ENCODE results near the gene CKMT2.

Gene CKMT2

DNA sequence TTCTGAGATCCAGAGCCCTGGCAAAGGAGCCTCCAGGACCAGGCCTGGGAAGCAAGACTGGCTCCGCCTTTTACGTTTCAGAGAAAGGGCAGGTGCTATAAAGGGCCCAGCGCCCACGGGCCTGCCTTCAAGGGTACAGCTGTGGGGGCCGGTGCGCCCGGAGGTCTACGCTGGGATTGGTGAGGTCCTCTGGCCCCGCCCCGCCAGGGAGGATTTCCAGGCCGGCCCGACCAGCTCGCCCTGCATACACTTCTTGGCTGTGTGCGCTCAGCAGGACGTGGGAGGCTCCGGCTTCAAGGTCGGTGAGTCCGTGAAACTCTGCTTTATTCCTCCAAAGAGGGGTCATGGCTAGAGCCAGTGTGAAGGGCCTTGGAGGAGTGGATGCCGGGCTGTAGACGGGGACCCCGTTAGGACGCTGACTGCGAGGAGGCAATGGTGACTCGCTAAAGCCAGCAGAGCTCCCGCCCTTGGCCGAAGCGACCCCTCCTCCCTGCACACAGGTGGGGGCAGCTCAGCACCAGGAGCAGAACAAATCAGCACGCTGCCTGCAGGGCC lies at the start of gene CKMT2:
Gene CKMT2, plus strand, starts transcription at position 243 of the 555 bp plus-strand sequence. CDS start 17,811 bp downstream, outside the sequence.
- peak within 1 kb of the TSS in 6 of 21 experiments; percentile 18 to 57 (median 35) for H3K27ac ChIP-seq
- H3K4me3 ChIP-seq, result peak within 1 kb of the TSS in 3 of 7 experiments; percentile 7 to 20 (median 8)

- Histone ChIP-seq H3K27ac (no peak overlapping the region), H3K4me3 (no peak overlapping the region)
These were observed 49.0 kb upstream of the CKMT2 start for GRCh38 chr5:81183811-81184748.

DNA sequence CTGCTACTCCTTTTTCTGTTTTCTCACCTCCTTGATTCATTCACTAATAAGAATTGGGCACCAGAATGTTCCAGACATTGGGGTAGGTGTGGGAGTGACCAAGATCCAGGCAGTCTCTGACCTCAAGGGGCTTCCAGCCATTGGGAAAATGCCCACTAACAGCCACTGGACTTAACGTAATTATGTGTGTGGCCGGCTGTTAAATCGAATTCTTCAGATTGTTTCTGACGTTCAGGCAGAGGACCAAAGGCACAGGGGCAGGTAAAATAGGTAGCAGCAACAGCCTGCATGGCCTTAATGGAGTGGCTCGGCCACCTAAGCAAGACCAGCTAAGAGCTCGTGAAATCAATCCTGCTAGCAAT lies 48.4 kb upstream of the CKMT2 start:
- H3K4me3 ChIP-seq, result no peak overlapping the region
- H3K27ac ChIP-seq, result no peak overlapping the region

DNA sequence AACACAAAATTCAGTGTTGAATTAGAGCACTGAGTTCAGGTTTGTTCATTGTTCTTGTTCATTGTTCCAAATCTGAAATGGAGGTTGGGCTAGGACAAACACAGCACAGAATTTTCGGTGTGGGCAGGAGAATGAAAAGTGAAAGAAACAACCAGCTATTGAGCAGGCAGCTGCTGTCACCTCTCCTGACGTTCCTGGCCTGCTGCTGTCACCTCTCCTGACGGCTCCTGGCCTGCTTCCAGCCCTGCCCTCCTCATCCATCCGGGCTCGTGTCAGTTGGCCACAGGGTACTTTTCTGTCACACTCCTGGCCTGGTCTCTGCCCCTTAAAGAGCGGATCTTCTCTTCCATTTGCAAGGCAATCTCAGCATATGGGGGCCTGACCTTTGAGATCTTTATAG lies 45.2 kb upstream of the CKMT2 start:
- H3K27ac ChIP-seq, result no peak overlapping the region
- no peak overlapping the region for H3K4me3 ChIP-seq

DNA sequence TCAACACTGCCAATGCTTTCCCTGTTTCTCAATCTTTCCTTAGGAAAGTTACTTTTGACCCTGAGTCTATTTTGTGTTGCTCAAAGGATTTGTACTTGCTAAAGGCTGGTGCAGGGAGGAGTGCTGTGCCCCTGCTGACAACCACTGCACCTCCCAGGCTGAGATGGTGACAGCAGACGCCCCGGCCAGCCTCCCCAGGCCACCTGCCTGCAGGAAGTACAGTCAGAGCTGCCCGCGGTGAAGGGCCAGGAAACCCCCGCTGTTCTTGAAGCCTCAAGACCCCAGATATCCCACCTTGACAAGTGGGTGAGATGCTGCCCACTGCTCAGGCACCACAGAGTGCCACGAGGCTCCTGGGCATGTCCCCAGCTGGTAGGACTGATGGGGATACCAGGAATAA lies 44.2 kb upstream of the CKMT2 start:
- Histone ChIP-seq H3K27ac (no peak overlapping the region), H3K4me3 (no peak overlapping the region)

GRCh38 chr5:81189875-81190498 lies 43.1 kb upstream of the CKMT2 start:
- no peak overlapping the region for H3K4me3 ChIP-seq
- no peak overlapping the region for H3K27ac ChIP-seq

DNA sequence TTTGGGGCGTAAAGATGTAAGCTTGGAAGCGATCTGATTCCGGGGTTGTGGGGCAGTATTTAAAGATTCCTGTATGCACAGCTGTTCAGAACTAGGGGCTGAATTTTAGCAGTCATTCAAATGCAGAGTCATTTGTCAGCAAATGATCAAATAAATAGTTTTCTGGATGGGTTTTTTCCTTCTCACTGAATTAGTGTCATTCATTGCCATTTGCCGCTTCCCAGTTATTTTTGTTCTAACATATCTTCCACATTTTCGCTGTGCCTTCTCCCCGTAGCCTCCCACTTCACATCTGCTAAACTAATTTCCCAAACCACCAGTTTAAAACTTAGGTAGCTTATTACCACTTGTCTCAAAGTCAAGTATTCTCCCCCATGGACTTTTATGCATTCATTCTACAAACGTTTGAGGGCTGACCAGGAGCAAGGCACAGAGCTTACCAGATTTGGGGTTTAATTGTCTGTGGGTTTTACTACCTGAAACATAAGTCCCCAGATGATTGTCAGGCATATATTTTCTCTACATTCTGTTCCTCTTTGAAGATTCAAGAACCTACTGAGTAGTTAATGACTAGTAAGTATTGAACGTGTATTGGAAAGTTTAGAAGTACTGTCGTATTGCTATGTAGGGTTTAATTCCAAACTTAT lies 41.3 kb upstream of the CKMT2 start:
- H3K27ac ChIP-seq, result no peak overlapping the region
- H3K4me3 ChIP-seq, result no peak overlapping the region

- no peak overlapping the region for H3K27ac ChIP-seq
- H3K4me3 ChIP-seq, result no peak overlapping the region
These were observed 40.8 kb upstream of the CKMT2 start for GRCh38 chr5:81192373-81192750.

- no peak overlapping the region for H3K4me3 ChIP-seq
- no peak overlapping the region for H3K27ac ChIP-seq
These were observed 38.3 kb upstream of the CKMT2 start for GRCh38 chr5:81194633-81195334.

DNA sequence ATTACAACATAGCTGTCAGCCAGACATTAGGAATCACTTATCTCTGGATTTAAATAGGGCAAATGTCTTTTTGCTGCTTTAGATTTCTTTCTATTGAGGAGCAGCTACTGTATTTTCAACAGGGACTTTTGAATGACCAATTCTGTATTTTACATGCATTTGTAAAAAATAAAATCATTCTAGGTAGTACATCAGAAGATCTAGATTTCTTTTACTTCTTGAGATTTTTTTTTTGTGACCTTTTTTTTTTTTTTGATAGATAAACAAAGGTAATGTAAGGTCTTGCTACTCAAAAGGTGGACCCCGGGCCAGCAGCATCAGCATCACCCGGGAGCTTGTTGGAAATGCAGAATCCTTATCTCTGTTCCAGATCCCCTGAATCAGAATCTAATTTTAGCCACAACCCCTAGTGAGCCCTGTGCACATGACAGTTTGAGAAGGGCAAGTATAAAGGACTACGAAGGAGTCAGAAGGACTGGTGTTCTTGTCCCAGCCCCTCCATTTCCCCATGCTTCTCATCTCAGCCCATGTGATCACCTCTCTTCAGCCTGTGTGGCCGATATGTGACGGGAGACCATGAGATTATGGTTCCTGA lies 37.7 kb upstream of the CKMT2 start:
- no peak overlapping the region for H3K4me3 ChIP-seq
- no peak overlapping the region for H3K27ac ChIP-seq

GRCh38 chr5:81202655-81203054 lies 30.5 kb upstream of the CKMT2 start:
- Histone ChIP-seq H3K27ac (no peak overlapping the region), H3K4me3 (no peak overlapping the region)

DNA sequence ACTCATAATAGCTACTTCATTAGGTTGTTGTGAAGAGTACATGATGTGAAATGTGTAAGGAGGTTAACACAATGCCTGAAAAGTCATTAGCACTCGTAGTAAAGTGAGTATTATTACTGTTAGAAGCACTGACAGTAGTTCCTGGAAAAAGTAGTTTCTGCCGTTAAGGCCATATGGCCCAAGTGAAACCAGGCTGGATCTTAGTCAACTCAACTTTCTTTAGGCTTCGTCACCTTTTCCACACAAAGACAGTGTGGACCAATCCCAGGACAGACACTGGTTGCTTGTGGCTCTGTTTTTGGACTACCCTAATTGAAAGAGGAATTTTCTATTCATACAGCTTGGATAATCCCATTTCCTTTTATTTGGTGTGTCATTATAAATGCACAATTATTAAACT lies 29.4 kb upstream of the CKMT2 start:
- Histone ChIP-seq H3K4me3 (no peak overlapping the region), H3K27ac (no peak overlapping the region)

- no peak overlapping the region for H3K27ac ChIP-seq
- no peak overlapping the region for H3K4me3 ChIP-seq
These were observed 28.9 kb upstream of the CKMT2 start for GRCh38 chr5:81204205-81204604.

GRCh38 chr5:81205058-81205457 lies 28.1 kb upstream of the CKMT2 start:
- no peak overlapping the region for H3K27ac ChIP-seq
- H3K4me3 ChIP-seq, result no peak overlapping the region

DNA sequence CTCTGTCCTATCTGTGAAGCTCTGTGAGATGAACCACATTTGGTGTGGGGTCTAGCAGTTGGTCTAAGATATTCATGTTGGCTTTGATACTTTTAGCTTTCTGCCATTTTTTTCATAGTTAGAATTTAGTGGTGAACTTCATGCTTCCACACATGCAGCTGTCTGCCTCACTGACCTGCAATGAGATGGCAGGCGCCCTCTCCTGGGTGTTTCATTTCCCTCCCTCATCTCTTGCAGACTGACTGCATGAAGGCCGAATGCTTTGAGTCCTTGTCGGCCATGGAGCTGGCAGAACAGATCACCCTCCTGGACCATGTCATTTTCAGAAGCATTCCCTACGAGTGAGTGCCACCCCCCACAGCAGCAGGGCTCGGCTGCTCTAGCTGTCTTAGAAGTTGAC lies 26.1 kb upstream of the CKMT2 start:
- no peak overlapping the region for H3K4me3 ChIP-seq
- no peak overlapping the region for H3K27ac ChIP-seq

GRCh38 chr5:81208904-81209303 lies 24.2 kb upstream of the CKMT2 start:
- no peak overlapping the region for H3K27ac ChIP-seq
- H3K4me3 ChIP-seq, result no peak overlapping the region

GRCh38 chr5:81209386-81209785 lies 23.7 kb upstream of the CKMT2 start:
- Histone ChIP-seq H3K4me3 (no peak overlapping the region), H3K27ac (no peak overlapping the region)

GRCh38 chr5:81209869-81210493 lies 23.1 kb upstream of the CKMT2 start:
- H3K4me3 ChIP-seq, result no peak overlapping the region
- no peak overlapping the region for H3K27ac ChIP-seq

GRCh38 chr5:81212211-81212751 lies 20.8 kb upstream of the CKMT2 start:
- Histone ChIP-seq H3K27ac (peak overlapping the region in 1 of 21 experiments; percentile 56), H3K4me3 (no peak overlapping the region)
